ENCODE results near the gene TRIM59. TPM values are rescaled to one million over a fixed set of nuclear protein-coding genes. Genes with fewer than 3 reads are reported as not detected.
A peak's percentile ranks its signal among the peaks of the same experiment; 100 is the strongest.

The TRIM59 gene
- total and polyA plus RNA-seq, 9 of the 15 experiments (the other 6 are each of a cell fraction or from before 2014, with no cell fraction given) = 16.8 to 101 (median 34.8) TPM

DNA sequence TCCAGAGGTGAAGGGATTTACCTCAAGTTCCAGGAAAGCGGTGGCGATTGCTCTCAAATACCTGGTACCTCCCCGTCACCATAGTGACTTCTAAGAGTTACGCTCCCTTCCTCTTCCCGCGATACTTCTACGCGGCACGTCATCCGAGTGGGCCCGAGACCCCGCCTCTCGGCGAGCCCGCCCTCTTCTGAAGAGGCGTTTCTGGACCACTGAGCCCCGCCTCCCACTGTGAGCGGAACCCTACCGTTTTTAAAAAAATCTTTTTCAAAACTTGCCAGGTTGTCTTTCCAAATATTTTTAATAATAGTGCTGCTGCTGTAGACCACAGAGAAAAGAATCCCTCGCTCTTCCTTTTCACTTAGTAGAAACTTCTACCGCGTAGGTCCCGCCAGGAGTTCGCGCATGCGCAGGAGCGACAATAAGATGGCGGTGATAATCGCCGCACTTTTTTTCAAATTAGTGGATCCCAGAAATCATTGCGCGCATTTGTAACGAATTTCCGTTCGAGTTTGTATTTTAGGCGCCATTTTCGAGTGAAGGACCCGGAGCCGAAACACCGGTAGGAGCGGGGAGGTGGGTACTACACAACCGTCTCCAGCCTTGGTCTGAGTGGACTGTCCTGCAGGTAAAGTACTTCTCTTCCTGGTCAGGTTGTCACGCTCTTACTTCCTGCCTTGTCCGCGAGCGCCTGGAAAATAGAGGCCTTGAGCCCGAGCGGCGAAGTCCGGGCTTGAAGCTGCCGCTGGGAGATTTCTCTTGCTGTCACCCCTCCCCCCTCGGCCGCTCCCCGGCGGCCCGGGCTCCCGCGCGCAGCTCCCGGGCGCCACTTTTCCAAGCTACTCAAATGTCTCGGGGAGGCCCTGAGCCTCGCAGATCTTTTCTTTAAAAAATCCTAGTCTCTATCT is 50.2 kb downstream of the TRIM59 start, which contains the start of the genes IFT80 and SMC4 (continued):
- TF ChIP-seq, protein P1, sequence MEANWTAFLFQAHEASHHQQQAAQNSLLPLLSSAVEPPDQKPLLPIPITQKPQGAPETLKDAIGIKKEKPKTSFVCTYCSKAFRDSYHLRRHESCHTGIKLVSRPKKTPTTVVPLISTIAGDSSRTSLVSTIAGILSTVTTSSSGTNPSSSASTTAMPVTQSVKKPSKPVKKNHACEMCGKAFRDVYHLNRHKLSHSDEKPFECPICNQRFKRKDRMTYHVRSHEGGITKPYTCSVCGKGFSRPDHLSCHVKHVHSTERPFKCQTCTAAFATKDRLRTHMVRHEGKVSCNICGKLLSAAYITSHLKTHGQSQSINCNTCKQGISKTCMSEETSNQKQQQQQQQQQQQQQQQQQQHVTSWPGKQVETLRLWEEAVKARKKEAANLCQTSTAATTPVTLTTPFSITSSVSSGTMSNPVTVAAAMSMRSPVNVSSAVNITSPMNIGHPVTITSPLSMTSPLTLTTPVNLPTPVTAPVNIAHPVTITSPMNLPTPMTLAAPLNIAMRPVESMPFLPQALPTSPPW (CRISPR knock-in tag; IDR thresholded peaks at IDR 0.05) = peak; percentile 82
- TF ChIP-seq GABPA (tag; conservative IDR thresholded peaks at IDR 0.05; ENCODE audit: low read depth) (peak; percentile 75; the same call in 1 of the 2 replicates), CREB1 (IDR thresholded peaks at IDR 0.05) (peak; percentile 93), CREB1 (CRISPR knock-in tag; IDR thresholded peaks at IDR 0.05) (peak; percentile 87), TAF1 (IDR thresholded peaks at IDR 0.05; ENCODE audit: control insufficient read depth, extremely low read depth, insufficient read depth, low read length, severe bottlenecking) (peak; percentile 83), ZNF830 (CRISPR knock-in tag; IDR thresholded peaks at IDR 0.05) (no peak), SIRT6 (IDR thresholded peaks at IDR 0.05; ENCODE audit: low read depth, low read length) (no peak), MECOM (CRISPR knock-in tag; IDR thresholded peaks at IDR 0.05) (no peak), SPI1 (IDR thresholded peaks at IDR 0.05; ENCODE audit: borderline replicate concordance, low read depth, low read length) (0 out of 2 replicates have a peak, but pooled peaks have one; percentile 37), SRSF9 (IDR thresholded peaks at IDR 0.05; ENCODE audit: borderline replicate concordance, low read depth, low read length) (no peak), NFYB (IDR thresholded peaks at IDR 0.05; ENCODE audit: extremely low read depth, insufficient read length) (no peak), POLR2H (tag; IDR thresholded peaks at IDR 0.05; ENCODE audit: low read depth) (peak; percentile 95), SOX6 (IDR thresholded peaks at IDR 0.05) (peak; percentile 24; the same call in 1 of the 2 replicates), POLR2A (conservative IDR thresholded peaks at IDR 0.05) (peak; percentile 95), BRD4 (IDR thresholded peaks at IDR 0.05) (peak; percentile 73), ETV1 (tag; conservative IDR thresholded peaks at IDR 0.05; ENCODE audit: low read depth) (peak; percentile 58), SIN3B (IDR thresholded peaks at IDR 0.05; ENCODE audit: low read depth) (peak; percentile 66), C11orf30 (IDR thresholded peaks at IDR 0.05; ENCODE audit: low read depth) (peak; percentile 53), MTA1 (IDR thresholded peaks at IDR 0.05; ENCODE audit: borderline replicate concordance) (peak; percentile 85; the same call in 1 of the 2 replicates), POLR2AphosphoS2 (IDR thresholded peaks at IDR 0.05; ENCODE audit: low read length) (0 out of 2 replicates have a peak, but pooled peaks have one; percentile 54), TAF7 (tag; IDR thresholded peaks at IDR 0.05) (peak; percentile 58; the same call in 1 of the 2 replicates)
- TF ChIP-seq, protein P2, sequence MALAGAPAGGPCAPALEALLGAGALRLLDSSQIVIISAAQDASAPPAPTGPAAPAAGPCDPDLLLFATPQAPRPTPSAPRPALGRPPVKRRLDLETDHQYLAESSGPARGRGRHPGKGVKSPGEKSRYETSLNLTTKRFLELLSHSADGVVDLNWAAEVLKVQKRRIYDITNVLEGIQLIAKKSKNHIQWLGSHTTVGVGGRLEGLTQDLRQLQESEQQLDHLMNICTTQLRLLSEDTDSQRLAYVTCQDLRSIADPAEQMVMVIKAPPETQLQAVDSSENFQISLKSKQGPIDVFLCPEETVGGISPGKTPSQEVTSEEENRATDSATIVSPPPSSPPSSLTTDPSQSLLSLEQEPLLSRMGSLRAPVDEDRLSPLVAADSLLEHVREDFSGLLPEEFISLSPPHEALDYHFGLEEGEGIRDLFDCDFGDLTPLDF (CRISPR knock-in tag; IDR thresholded peaks at IDR 0.05) = peak; percentile 91
- TF ChIP-seq, protein P3, sequence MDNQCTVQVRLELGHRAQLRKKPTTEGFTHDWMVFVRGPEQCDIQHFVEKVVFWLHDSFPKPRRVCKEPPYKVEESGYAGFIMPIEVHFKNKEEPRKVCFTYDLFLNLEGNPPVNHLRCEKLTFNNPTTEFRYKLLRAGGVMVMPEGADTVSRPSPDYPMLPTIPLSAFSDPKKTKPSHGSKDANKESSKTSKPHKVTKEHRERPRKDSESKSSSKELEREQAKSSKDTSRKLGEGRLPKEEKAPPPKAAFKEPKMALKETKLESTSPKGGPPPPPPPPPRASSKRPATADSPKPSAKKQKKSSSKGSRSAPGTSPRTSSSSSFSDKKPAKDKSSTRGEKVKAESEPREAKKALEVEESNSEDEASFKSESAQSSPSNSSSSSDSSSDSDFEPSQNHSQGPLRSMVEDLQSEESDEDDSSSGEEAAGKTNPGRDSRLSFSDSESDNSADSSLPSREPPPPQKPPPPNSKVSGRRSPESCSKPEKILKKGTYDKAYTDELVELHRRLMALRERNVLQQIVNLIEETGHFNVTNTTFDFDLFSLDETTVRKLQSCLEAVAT (IDR thresholded peaks at IDR 0.05) = peak; percentile 33 to 85; a peak in 3 of 4 replicates
- TF ChIP-seq, protein P4, sequence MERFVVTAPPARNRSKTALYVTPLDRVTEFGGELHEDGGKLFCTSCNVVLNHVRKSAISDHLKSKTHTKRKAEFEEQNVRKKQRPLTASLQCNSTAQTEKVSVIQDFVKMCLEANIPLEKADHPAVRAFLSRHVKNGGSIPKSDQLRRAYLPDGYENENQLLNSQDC (CRISPR knock-in tag; IDR thresholded peaks at IDR 0.05) = 0 out of 2 replicates have a peak, but pooled peaks have one; percentile 27
